ENCODE data around the gene FAF1.
"Not testable (repeated sequence)": the region's sequence is repeated elsewhere in the genome, so short reads cannot be mapped to it uniquely, and the experiment has no call there.

The FAF1 gene

GRCh38 chr1:50852889-50853288 lies 107.2 kb downstream of the FAF1 start:
- in situ Hi-C loops (cut with MboI; ENCODE audit: low sequenced_read_pairs), result no loop called here

GRCh38 chr1:50851466-50851865 lies 108.6 kb downstream of the FAF1 start:
- in situ Hi-C loops (cut with MboI; ENCODE audit: low sequenced_read_pairs), result no loop called here

- in situ Hi-C loops (cut with MboI; ENCODE audit: low sequenced_read_pairs), result no loop called here
Observed at GRCh38 chr1:50851034-50851433, 109.0 kb downstream of the FAF1 start.

- in situ Hi-C loops (cut with MboI; ENCODE audit: low sequenced_read_pairs), result no loop called here
Observed at GRCh38 chr1:50847303-50847702, 112.8 kb downstream of the FAF1 start.

- in situ Hi-C loops (cut with MboI; ENCODE audit: low sequenced_read_pairs), result no loop called here
Observed at GRCh38 chr1:50846224-50846839, 113.7 kb downstream of the FAF1 start.

- in situ Hi-C loops (cut with MboI; ENCODE audit: low sequenced_read_pairs), result no loop called here
Observed at GRCh38 chr1:50841791-50842387, 118.2 kb downstream of the FAF1 start.

- in situ Hi-C loops (cut with MboI; ENCODE audit: low sequenced_read_pairs), result no loop called here
Observed at GRCh38 chr1:50836117-50836516, 124.0 kb downstream of the FAF1 start.

- in situ Hi-C loops (cut with MboI; ENCODE audit: low sequenced_read_pairs), result no loop called here
Observed at GRCh38 chr1:50833216-50833615, 126.9 kb downstream of the FAF1 start.

GRCh38 chr1:50832167-50832566 lies 127.9 kb downstream of the FAF1 start:
- in situ Hi-C loops (cut with MboI; ENCODE audit: low sequenced_read_pairs), result no loop called here

GRCh38 chr1:50831300-50832061 lies 128.6 kb downstream of the FAF1 start:
- in situ Hi-C loops (cut with MboI; ENCODE audit: low sequenced_read_pairs), result no loop called here

- in situ Hi-C loops (cut with MboI; ENCODE audit: low sequenced_read_pairs), result no loop called here
Observed at GRCh38 chr1:50830621-50831020, 129.4 kb downstream of the FAF1 start.

- in situ Hi-C loops (cut with MboI; ENCODE audit: low sequenced_read_pairs), result no loop called here
Observed at GRCh38 chr1:50829014-50829958, 130.8 kb downstream of the FAF1 start.

GRCh38 chr1:50827546-50827945 lies 132.5 kb downstream of the FAF1 start:
- in situ Hi-C loops (cut with MboI; ENCODE audit: low sequenced_read_pairs), result no loop called here

- in situ Hi-C loops (cut with MboI; ENCODE audit: low sequenced_read_pairs), result not testable (repeated sequence)
Observed at GRCh38 chr1:50826792-50827191, 133.3 kb downstream of the FAF1 start.

GRCh38 chr1:50822035-50822776 lies 137.9 kb downstream of the FAF1 start:
- in situ Hi-C loops (cut with MboI; ENCODE audit: low sequenced_read_pairs), result no loop called here

GRCh38 chr1:50820545-50820944 lies 139.5 kb downstream of the FAF1 start:
- in situ Hi-C loops (cut with MboI; ENCODE audit: low sequenced_read_pairs), result no loop called here

- in situ Hi-C loops (cut with MboI; ENCODE audit: low sequenced_read_pairs), result no loop called here
Observed at GRCh38 chr1:50812346-50812745, 147.7 kb downstream of the FAF1 start.

- in situ Hi-C loops (cut with MboI; ENCODE audit: low sequenced_read_pairs), result no loop called here
Observed at GRCh38 chr1:50808296-50808695, 151.8 kb downstream of the FAF1 start.

- in situ Hi-C loops (cut with MboI; ENCODE audit: low sequenced_read_pairs), result no loop called here
Observed at GRCh38 chr1:50796272-50796671, 163.8 kb downstream of the FAF1 start.

- in situ Hi-C loops (cut with MboI; ENCODE audit: low sequenced_read_pairs), result no loop called here
Observed at GRCh38 chr1:50793521-50793920, 166.5 kb downstream of the FAF1 start.

All from hTERT RPE-1 (cell line).